ENCODE results near the gene SLTM.
"Not testable (repeated sequence)": the region's sequence is repeated elsewhere in the genome, so short reads cannot be mapped to it uniquely, and the experiment has no call there.

The SLTM gene

GRCh38 chr15:58957101-58957973 is 23.9 kb upstream of the SLTM start:
- no peaks in the 10 kb centered on the region for H3K27me3 ChIP-seq (ENCODE audit: insufficient read depth, low read length)
- H3K9me3 ChIP-seq (ENCODE audit: insufficient read depth, low read depth, low read length), result no peaks in the 10 kb centered on the region
- no peaks in the 10 kb centered on the region for H3K36me3 ChIP-seq (ENCODE audit: insufficient read depth, low read depth, low read length)
- H3K9ac ChIP-seq (ENCODE audit: low read depth, low read length), result no peak overlapping the region
- no peaks in the 10 kb centered on the region for H3K4me1 ChIP-seq (ENCODE audit: insufficient read depth, low read length)
- H3K27ac ChIP-seq (ENCODE audit: low read length), result no peak overlapping the region
- no peak overlapping the region for H3K4me3 ChIP-seq (ENCODE audit: low read length)

GRCh38 chr15:58952751-58953150 is 19.3 kb upstream of the SLTM start:
- no peaks in the 10 kb centered on the region for H3K27me3 ChIP-seq (ENCODE audit: insufficient read depth, low read length)
- no peaks in the 10 kb centered on the region for H3K36me3 ChIP-seq (ENCODE audit: insufficient read depth, low read depth, low read length)
- no peak overlapping the region for H3K27ac ChIP-seq (ENCODE audit: low read length)
- no peak overlapping the region for H3K4me3 ChIP-seq (ENCODE audit: low read length)
- H3K9ac ChIP-seq (ENCODE audit: low read depth, low read length), result no peak overlapping the region
- no peaks in the 10 kb centered on the region for H3K9me3 ChIP-seq (ENCODE audit: insufficient read depth, low read depth, low read length)
- H3K4me1 ChIP-seq (ENCODE audit: insufficient read depth, low read length), result no peaks in the 10 kb centered on the region

- Histone ChIP-seq H3K27ac (ENCODE audit: low read length) (no peak overlapping the region), H3K4me1 (ENCODE audit: insufficient read depth, low read length) (no peaks in the 10 kb centered on the region), H3K4me3 (ENCODE audit: low read length) (no peak overlapping the region), H3K36me3 (ENCODE audit: insufficient read depth, low read depth, low read length) (no peaks in the 10 kb centered on the region), H3K9ac (ENCODE audit: low read depth, low read length) (no peak overlapping the region), H3K27me3 (ENCODE audit: insufficient read depth, low read length) (no peaks in the 10 kb centered on the region), H3K9me3 (ENCODE audit: insufficient read depth, low read depth, low read length) (no peaks in the 10 kb centered on the region)
Observed at GRCh38 chr15:58951388-58952007, 18.0 kb upstream of the SLTM start.

- no peaks in the 10 kb centered on the region for H3K9me3 ChIP-seq (ENCODE audit: insufficient read depth, low read depth, low read length)
- H3K27ac ChIP-seq (ENCODE audit: low read length), result no peak overlapping the region
- H3K9ac ChIP-seq (ENCODE audit: low read depth, low read length), result no peak overlapping the region
- no peaks in the 10 kb centered on the region for H3K27me3 ChIP-seq (ENCODE audit: insufficient read depth, low read length)
- H3K4me1 ChIP-seq (ENCODE audit: insufficient read depth, low read length), result no peaks in the 10 kb centered on the region
- H3K4me3 ChIP-seq (ENCODE audit: low read length), result no peak overlapping the region
- no peaks in the 10 kb centered on the region for H3K36me3 ChIP-seq (ENCODE audit: insufficient read depth, low read depth, low read length)
Observed at GRCh38 chr15:58947179-58947578, 13.7 kb upstream of the SLTM start.

GRCh38 chr15:58934974-58935373 is 1.5 kb upstream of the SLTM start:
- not testable (repeated sequence) for H3K27me3 ChIP-seq (ENCODE audit: insufficient read depth, low read length); H3K27ac ChIP-seq (ENCODE audit: low read length); H3K9me3 ChIP-seq (ENCODE audit: insufficient read depth, low read depth, low read length); H3K36me3 ChIP-seq (ENCODE audit: insufficient read depth, low read depth, low read length); H3K4me1 ChIP-seq (ENCODE audit: insufficient read depth, low read length); H3K4me3 ChIP-seq (ENCODE audit: low read length)
- peak overlapping the region; percentile 100; the same call in 1 of the 2 replicates for H3K9ac ChIP-seq (ENCODE audit: low read depth, low read length)

GRCh38 chr15:58934521-58934920 is 1.0 kb upstream of the SLTM start:
- peak overlapping the region; percentile 100 for H3K4me3 ChIP-seq (ENCODE audit: low read length)
- H3K27ac ChIP-seq (ENCODE audit: low read length), result peak overlapping the region; percentile 98
- H3K9me3 ChIP-seq (ENCODE audit: insufficient read depth, low read depth, low read length), result no peaks in the 10 kb centered on the region
- H3K36me3 ChIP-seq (ENCODE audit: insufficient read depth, low read depth, low read length), result peaks cover 10% of the 10 kb centered on the region
- H3K9ac ChIP-seq (ENCODE audit: low read depth, low read length), result peak overlapping the region; percentile 100; the same call in 1 of the 2 replicates
- H3K4me1 ChIP-seq (ENCODE audit: insufficient read depth, low read length), result peaks cover 7% of the 10 kb centered on the region; the same call in 1 of the 2 replicates
- no peaks in the 10 kb centered on the region for H3K27me3 ChIP-seq (ENCODE audit: insufficient read depth, low read length)

GRCh38 chr15:58934114-58934447 is 602 bp upstream of the SLTM start:
- peaks cover 14% of the 10 kb centered on the region for H3K36me3 ChIP-seq (ENCODE audit: insufficient read depth, low read depth, low read length)
- peaks cover 7% of the 10 kb centered on the region; the same call in 1 of the 2 replicates for H3K4me1 ChIP-seq (ENCODE audit: insufficient read depth, low read length)
- H3K27me3 ChIP-seq (ENCODE audit: insufficient read depth, low read length), result no peaks in the 10 kb centered on the region
- H3K27ac ChIP-seq (ENCODE audit: low read length), result peak overlapping the region; percentile 98
- peak overlapping the region; percentile 100 for H3K9ac ChIP-seq (ENCODE audit: low read depth, low read length)
- no peaks in the 10 kb centered on the region for H3K9me3 ChIP-seq (ENCODE audit: insufficient read depth, low read depth, low read length)
- peak overlapping the region; percentile 100 for H3K4me3 ChIP-seq (ENCODE audit: low read length)

- H3K27me3 ChIP-seq (ENCODE audit: insufficient read depth, low read length), result no peaks in the 10 kb centered on the region
- H3K9me3 ChIP-seq (ENCODE audit: insufficient read depth, low read depth, low read length), result no peaks in the 10 kb centered on the region
- H3K4me1 ChIP-seq (ENCODE audit: insufficient read depth, low read length), result peaks cover 7% of the 10 kb centered on the region; the same call in 1 of the 2 replicates
- peaks cover 27% of the 10 kb centered on the region for H3K36me3 ChIP-seq (ENCODE audit: insufficient read depth, low read depth, low read length)
- H3K9ac ChIP-seq (ENCODE audit: low read depth, low read length), result peak overlapping the region; percentile 100
- H3K4me3 ChIP-seq (ENCODE audit: low read length), result peak overlapping the region; percentile 100
- peak overlapping the region; percentile 92 for H3K27ac ChIP-seq (ENCODE audit: low read length)
Observed at GRCh38 chr15:58932710-58933280, 684 bp downstream of the SLTM start.

GRCh38 chr15:58931987-58932588 is 1.4 kb downstream of the SLTM start:
- Histone ChIP-seq H3K27ac (ENCODE audit: low read length) (peak overlapping the region; percentile 92), H3K4me3 (ENCODE audit: low read length) (peak overlapping the region; percentile 100), H3K9me3 (ENCODE audit: insufficient read depth, low read depth, low read length) (no peaks in the 10 kb centered on the region), H3K9ac (ENCODE audit: low read depth, low read length) (peak overlapping the region; percentile 100), H3K36me3 (ENCODE audit: insufficient read depth, low read depth, low read length) (peaks cover 34% of the 10 kb centered on the region), H3K27me3 (ENCODE audit: insufficient read depth, low read length) (no peaks in the 10 kb centered on the region), H3K4me1 (ENCODE audit: insufficient read depth, low read length) (peaks cover 7% of the 10 kb centered on the region; the same call in 1 of the 2 replicates)

GRCh38 chr15:58929891-58930416 is 3.5 kb downstream of the SLTM start:
- Histone ChIP-seq H3K9ac (ENCODE audit: low read depth, low read length) (no peak overlapping the region), H3K9me3 (ENCODE audit: insufficient read depth, low read depth, low read length) (no peaks in the 10 kb centered on the region), H3K4me3 (ENCODE audit: low read length) (peak overlapping the region; percentile 25; the same call in 1 of the 2 replicates), H3K27ac (ENCODE audit: low read length) (no peak overlapping the region), H3K4me1 (ENCODE audit: insufficient read depth, low read length) (peaks cover 11% of the 10 kb centered on the region; the same call in 1 of the 2 replicates), H3K27me3 (ENCODE audit: insufficient read depth, low read length) (no peaks in the 10 kb centered on the region), H3K36me3 (ENCODE audit: insufficient read depth, low read depth, low read length) (peaks cover 55% of the 10 kb centered on the region)

- Histone ChIP-seq H3K4me3 (ENCODE audit: low read length) (no peak overlapping the region), H3K36me3 (ENCODE audit: insufficient read depth, low read depth, low read length) (peaks cover 78% of the 10 kb centered on the region), H3K27ac (ENCODE audit: low read length) (no peak overlapping the region), H3K4me1 (ENCODE audit: insufficient read depth, low read length) (peaks cover 4% of the 10 kb centered on the region; the same call in 1 of the 2 replicates), H3K9ac (ENCODE audit: low read depth, low read length) (no peak overlapping the region), H3K27me3 (ENCODE audit: insufficient read depth, low read length) (no peaks in the 10 kb centered on the region), H3K9me3 (ENCODE audit: insufficient read depth, low read depth, low read length) (no peaks in the 10 kb centered on the region)
Observed at GRCh38 chr15:58926823-58927222, 6.7 kb downstream of the SLTM start.
